GM12865 (cell line): ENCODE results near the gene C5AR2.
"Not testable (repeated sequence)": the region's sequence is repeated elsewhere in the genome, so short reads cannot be mapped to it uniquely, and the experiment has no call there.

ENCODE experiments used
- DNase-seq: peaks from one replicate; pipeline ENCODE4 v3.0.0; 2010; ENCODE audit warnings: low read depth
- H3K4me3 ChIP-seq: 2 replicates; pipeline ENCODE4 v1.5.1; 2011; ENCODE audit warnings: mild to moderate bottlenecking, low read depth, low read length, control low read depth
- CTCF ChIP-seq: IDR thresholded peaks from 2 replicates; pipeline ENCODE4 v1.5.1; 2011; ENCODE audit warnings: low read length, control low read depth, low read depth, inconsistent platforms; ENCODE audit not compliant: insufficient read depth; ENCODE audit errors: missing control alignments

Gene C5AR2

GRCh38 chr19:47363758-47364531 is 32.0 kb downstream of the C5AR2 start:
- H3K4me3 ChIP-seq = no peak overlapping the region
- TF ChIP-seq CTCF = no peak
- no peak for DNase-seq

- H3K4me3 ChIP-seq, DNase-seq: not testable (repeated sequence)
Measured at GRCh38 chr19:47365455-47365854, 33.5 kb downstream of the C5AR2 start.

- no peak overlapping the region for H3K4me3 ChIP-seq
- no peak for DNase-seq
- no peak for TF ChIP-seq CTCF
Measured at GRCh38 chr19:47370045-47370611, 38.2 kb downstream of the C5AR2 start.

- no peak for DNase-seq
- no peak overlapping the region for H3K4me3 ChIP-seq
- no peak for TF ChIP-seq CTCF
Measured at GRCh38 chr19:47371261-47371660, 39.3 kb downstream of the C5AR2 start.

GRCh38 chr19:47372603-47373002 is 40.6 kb downstream of the C5AR2 start:
- no peak overlapping the region for H3K4me3 ChIP-seq
- no peak for TF ChIP-seq CTCF
- no peak for DNase-seq

GRCh38 chr19:47373246-47374240 is 41.6 kb downstream of the C5AR2 start:
- DNase-seq = no peak
- no peak overlapping the region for H3K4me3 ChIP-seq
- no peak for TF ChIP-seq CTCF
